IMR-90 (cell line): ENCODE data around the gene ALPI. TPM values are rescaled to one million over a fixed set of nuclear protein-coding genes. Genes with fewer than 3 reads are reported as not detected.

Source experiments
- ATAC-seq: fragments of 200-7000 bp; cut with Tn5 transposase; 2 replicates; pipeline ENCODE4 v1.9.1; 2020; ENCODE audit warnings: low read depth, mild to moderate bottlenecking, moderate library complexity
- BruUV-seq: library from RNA; stranded (reverse); fragments of 400-500 nt; replicated peaks from 2 replicates; lab custom pipeline; 2021; lab: Mats Ljungman, UMichigan
- CTCF ChIA-PET: fragments of 300-600 bp; formaldehyde crosslinking; extraction: SDS; loops from one replicate; lab custom pipeline; 2021; ENCODE audit warnings: antibody characterized with exemption; lab: Yijun Ruan, JAX
- POLR2A ChIA-PET: fragments of 300-600 bp; sonication (Branson Sonifier 250); formaldehyde crosslinking; loops from one replicate; lab custom pipeline; 2022; ENCODE audit warnings: antibody characterized with exemption; ENCODE audit not compliant: unreplicated experiment; lab: Charles Lee
- DNase-seq: peaks from one replicate; pipeline ENCODE4 v3.0.0; 2013
- H2AFZ ChIP-seq: replicated peaks from 2 replicates; pipeline ENCODE3; 2013; ENCODE audit warnings: low read length, mild to moderate bottlenecking; ENCODE audit not compliant: poor library complexity
- H2AK5ac ChIP-seq: 2 replicates; pipeline ENCODE4 v1.6.1; 2013; ENCODE audit warnings: low read depth, low read length, inconsistent platforms
- H2AK9ac ChIP-seq: replicated peaks from 2 replicates; pipeline ENCODE3; 2013; ENCODE audit warnings: mild to moderate bottlenecking, low read depth, low read length, moderate library complexity; ENCODE audit not compliant: poor library complexity
- H2BK120ac ChIP-seq: 2 replicates; pipeline ENCODE4 v1.6.1; 2013; ENCODE audit warnings: low read depth, low read length, inconsistent platforms
- H2BK15ac ChIP-seq: 3 replicates; pipeline ENCODE4 v1.6.1; 2013; ENCODE audit warnings: low read depth, low read length, inconsistent platforms
- H2BK20ac ChIP-seq: 2 replicates; pipeline ENCODE4 v1.6.1; 2013; ENCODE audit warnings: low read depth, mild to moderate bottlenecking, inconsistent platforms, low read length, moderate library complexity
- H2BK5ac ChIP-seq: 2 replicates; pipeline ENCODE4 v1.6.1; 2013; ENCODE audit warnings: mild to moderate bottlenecking, low read depth, low read length, inconsistent platforms; ENCODE audit not compliant: poor library complexity, severe bottlenecking
- H3K14ac ChIP-seq: replicated peaks from 2 replicates; pipeline ENCODE4 v1.6.1; 2013; ENCODE audit warnings: low read depth, low read length, inconsistent platforms
- H3K18ac ChIP-seq: 2 replicates; pipeline ENCODE4 v1.6.1; 2013; ENCODE audit warnings: low read depth, low read length, control low read depth
- H3K23ac ChIP-seq: 2 replicates; pipeline ENCODE4 v1.6.1; 2013; ENCODE audit warnings: low read depth, low read length, inconsistent platforms
- H3K27ac ChIP-seq: 2 replicates; pipeline ENCODE4 v1.5.1; 2013; ENCODE audit warnings: mild to moderate bottlenecking, control low read depth, low read length; ENCODE audit not compliant: insufficient read depth
- H3K27me3 ChIP-seq: 2 replicates; pipeline ENCODE4 v1.6.1; 2013; ENCODE audit warnings: low read length; ENCODE audit not compliant: control insufficient read depth, insufficient read depth
- H3K36me3 ChIP-seq: 2 replicates; pipeline ENCODE4 v1.6.1; 2013; ENCODE audit warnings: low read length, mixed read lengths; ENCODE audit not compliant: control insufficient read depth, insufficient read depth
- H3K4ac ChIP-seq: 2 replicates; pipeline ENCODE4 v1.6.1; 2013; ENCODE audit warnings: low read depth, low read length, inconsistent platforms
- H3K4me1 ChIP-seq: 2 replicates; pipeline ENCODE4 v1.6.1; 2013; ENCODE audit warnings: low read length, mixed read lengths; ENCODE audit not compliant: control insufficient read depth, insufficient read depth
- H3K4me2 ChIP-seq: 2 replicates; pipeline ENCODE4 v1.6.1; 2013; ENCODE audit warnings: low read depth, mild to moderate bottlenecking, control low read depth, low read length, moderate library complexity
- H3K4me3 ChIP-seq: 2 replicates; pipeline ENCODE4 v1.5.1; 2013; ENCODE audit warnings: low read depth, mild to moderate bottlenecking, control low read depth, low read length, moderate library complexity; ENCODE audit not compliant: insufficient read depth
- H3K56ac ChIP-seq: 2 replicates; pipeline ENCODE4 v1.6.1; 2013; ENCODE audit warnings: low read length, inconsistent platforms; ENCODE audit not compliant: insufficient read depth; ENCODE audit errors: extremely low read depth
- H3K79me1 ChIP-seq, 2 experiments: 2 replicates each; pipeline ENCODE4 v1.6.1; 2013; ENCODE audit warnings: low read length in 2 of 2, inconsistent platforms in 1 of 2, low read depth in 1 of 2
- H3K9ac ChIP-seq: 2 replicates; pipeline ENCODE4 v1.6.1; 2013; ENCODE audit warnings: low read depth, low read length, control low read depth
- H3K9me1 ChIP-seq: 2 replicates; pipeline ENCODE4 v1.6.1; 2013; ENCODE audit warnings: low read length, inconsistent platforms; ENCODE audit not compliant: insufficient read depth
- H3K9me3 ChIP-seq: 2 replicates; pipeline ENCODE4 v1.6.1; 2013; ENCODE audit warnings: low read length; ENCODE audit not compliant: control insufficient read depth, insufficient read depth
- H4K20me1 ChIP-seq: 2 replicates; pipeline ENCODE4 v1.6.1; 2013; ENCODE audit warnings: low read length, inconsistent platforms; ENCODE audit not compliant: insufficient read depth
- H4K5ac ChIP-seq: 2 replicates; pipeline ENCODE4 v1.6.1; 2013; ENCODE audit warnings: mild to moderate bottlenecking, low read depth, low read length, control low read depth
- H4K8ac ChIP-seq, 2 experiments: 2 replicates each; pipeline ENCODE4 v1.6.1; 2013; ENCODE audit warnings: low read depth in 2 of 2, low read length in 2 of 2, control low read depth in 1 of 2, inconsistent platforms in 1 of 2
- H4K91ac ChIP-seq: 2 replicates; pipeline ENCODE4 v1.6.1; 2013; ENCODE audit warnings: low read depth, low read length, inconsistent platforms; ENCODE audit not compliant: insufficient read depth
- BHLHE40 ChIP-seq: fragments of 150-350 bp; IDR thresholded peaks from 2 replicates; pipeline ENCODE4 v1.6.1; 2016; ENCODE audit warnings: mild to moderate bottlenecking, low read depth, low read length
- CEBPB ChIP-seq: IDR thresholded peaks from 2 replicates; pipeline ENCODE4 v1.6.1; 2012; ENCODE audit warnings: low read depth, low read length, improper control_type of control experiment
- CHD1 ChIP-seq: IDR thresholded peaks from 2 replicates; pipeline ENCODE4 v1.6.1; 2012; ENCODE audit warnings: low read depth, low read length, improper control_type of control experiment
- CTCF ChIP-seq: conservative IDR thresholded peaks from 2 replicates; pipeline ENCODE4 v1.5.1; 2012; ENCODE audit warnings: mild to moderate bottlenecking, low read depth, low read length, improper control_type of control experiment
- ELK1 ChIP-seq: fragments of 150-350 bp; IDR thresholded peaks from 2 replicates; pipeline ENCODE4 v1.6.1; 2016; ENCODE audit warnings: low read depth, mild to moderate bottlenecking, low read length, moderate library complexity, borderline replicate concordance
- FOS ChIP-seq: fragments of 150-350 bp; IDR thresholded peaks from 2 replicates; pipeline ENCODE4 v1.6.1; 2016; ENCODE audit warnings: low read depth, low read length
- MAFK ChIP-seq: IDR thresholded peaks from 2 replicates; pipeline ENCODE4 v1.6.1; 2012; ENCODE audit warnings: low read depth, low read length, improper control_type of control experiment
- MAZ ChIP-seq: IDR thresholded peaks from 2 replicates; pipeline ENCODE4 v1.6.1; 2012; ENCODE audit warnings: low read depth, mild to moderate bottlenecking, low read length, improper control_type of control experiment, moderate library complexity, borderline replicate concordance
- MXI1 ChIP-seq: IDR thresholded peaks from 2 replicates; pipeline ENCODE4 v1.6.1; 2012; ENCODE audit warnings: low read depth, mild to moderate bottlenecking, low read length, moderate library complexity, borderline replicate concordance
- NFE2L2 ChIP-seq: fragments of 150-350 bp; IDR thresholded peaks from 2 replicates; pipeline ENCODE4 v1.6.1; 2016; ENCODE audit warnings: low read depth, mild to moderate bottlenecking, low read length
- POLR2A ChIP-seq: IDR thresholded peaks from 2 replicates; pipeline ENCODE4 v1.6.1; 2012; ENCODE audit warnings: mild to moderate bottlenecking, low read depth, low read length
- RAD21 ChIP-seq: IDR thresholded peaks from 2 replicates; pipeline ENCODE4 v1.6.1; 2012; ENCODE audit warnings: low read length, improper control_type of control experiment
- RCOR1 ChIP-seq: IDR thresholded peaks from 2 replicates; pipeline ENCODE4 v1.6.1; 2012; ENCODE audit warnings: mild to moderate bottlenecking, low read length, improper control_type of control experiment; ENCODE audit not compliant: insufficient replicate concordance
- RFX5 ChIP-seq: IDR thresholded peaks from 2 replicates; pipeline ENCODE4 v1.8.0; 2012; ENCODE audit warnings: low read depth, mild to moderate bottlenecking, low read length, moderate library complexity
- SMC3 ChIP-seq: fragments of 150-350 bp; IDR thresholded peaks from 2 replicates; pipeline ENCODE4 v1.6.1; 2016; ENCODE audit warnings: low read depth, mild to moderate bottlenecking, antibody characterized with exemption, low read length, moderate library complexity
- USF2 ChIP-seq: fragments of 150-350 bp; IDR thresholded peaks from 2 replicates; pipeline ENCODE4 v1.6.1; 2017; ENCODE audit warnings: mild to moderate bottlenecking, antibody characterized with exemption, low read length, low read depth
- WGBS, 2 experiments: methylation state at CpG; one replicate each; pipeline versions ENCODE4 v1.1.5 to v1.1.7; 2013; ENCODE audit warnings: missing lambda C conversion rate in 2 of 2; ENCODE audit not compliant: insufficient read length in 1 of 2; ENCODE audit errors: extremely low coverage in 2 of 2; 5-methylcytosine and 5-hydroxymethylcytosine counted together
- dilution Hi-C: fragments of 300-500 bp; cut with HindIII; formaldehyde crosslinking; loops from one replicate; pipeline ENCODE4 v1.14.3; 2018; ENCODE audit warnings: low sequenced_read_pairs; ENCODE audit not compliant: unreplicated experiment
- in situ Hi-C: fragments of 300-500 bp; cut with MboI; formaldehyde crosslinking; loops from 3 replicates; pipeline ENCODE4 v1.14.3; 2019; ENCODE audit warnings: low sequenced_read_pairs, inconsistent platforms, mixed read lengths
- intact Hi-C: fragments of 100-400 bp; cut with micrococcal nuclease; formaldehyde crosslinking; loops from 2 replicates; pipeline ENCODE4 v1.10.0; 2022
- polyA plus RNA-seq, 3 experiments: library from polyadenylated mRNA; depleted of rRNA; stranded (reverse); fragments of >200 nt; gene quantifications; 2 replicates each; pipeline ENCODE4 v1.2.3, GENCODE V29; 2012; ENCODE audit warnings: low replicate concordance in 1 of 3
- total RNA-seq: library from RNA; depleted of rRNA; stranded (reverse); fragments of >200 nt; gene quantifications from 2 replicates; pipeline ENCODE4 v1.2.3, GENCODE V29; 2012

ALPI gene
- total and polyA plus RNA-seq, 2 of the 4 experiments (the other 2 are of a cell fraction) = not detected

- Histone ChIP-seq H3K27ac (no peak overlapping the region), H2BK15ac (no peak overlapping the region), H2AK9ac (no peak overlapping the region), H3K4me1 (no peaks in the 10 kb centered on the region), H4K20me1 (no peaks in the 10 kb centered on the region; the same call in 1 of the 2 replicates), H4K91ac (no peak overlapping the region), H3K23ac (no peak overlapping the region), H3K4ac (no peak overlapping the region), H2BK120ac (no peak overlapping the region), H3K56ac (no peak overlapping the region), H3K9me1 (no peaks in the 10 kb centered on the region), H3K9me3 (peaks cover 5% of the 10 kb centered on the region; the same call in 1 of the 2 replicates), H4K5ac (no peak overlapping the region), H3K18ac (no peak overlapping the region), H3K4me2 (no peak overlapping the region), H3K27me3 (peaks cover 70% of the 10 kb centered on the region), H4K8ac (no peak overlapping the region), H3K36me3 (no peaks in the 10 kb centered on the region), H3K79me1 (no peaks in the 10 kb centered on the region), H2BK5ac (no peak overlapping the region), H3K9ac (no peak overlapping the region), H3K4me3 (no peak overlapping the region), H3K14ac (no peak overlapping the region), H2AFZ (no peak overlapping the region), H2AK5ac (no peak overlapping the region), H2BK20ac (no peak overlapping the region)
- WGBS, 2 experiments = 94% methylated on average over 3 of the region's 10 CpGs; no CpG with 5 or more reads in 1 of the 2 experiments
- dilution Hi-C loops (no loop called here), in situ Hi-C loops (no loop called here), intact Hi-C loops (no loop called here)
- POLR2A ChIA-PET = no interaction called here
- TF ChIP-seq CTCF = no peak
- no peak for TF ChIP-seq RFX5
- no peak for TF ChIP-seq FOS
- no peak for TF ChIP-seq MAFK
- no peak for TF ChIP-seq USF2
- no peak for TF ChIP-seq POLR2A
- TF ChIP-seq SMC3 = no peak
- TF ChIP-seq RCOR1 = no peak
- TF ChIP-seq MXI1 = no peak
- TF ChIP-seq NFE2L2 = no peak
- TF ChIP-seq MAZ = no peak
- TF ChIP-seq ELK1 = no peak
- TF ChIP-seq BHLHE40 = no peak
- TF ChIP-seq CEBPB = no peak
- TF ChIP-seq CHD1 = no peak
- TF ChIP-seq RAD21 = no peak
- ATAC-seq (no peak), DNase-seq (no peak)
- BruUV-seq = no TSS peak
- CTCF ChIA-PET = no interaction called here
Measured at GRCh38 chr2:232422051-232422450, 33.9 kb upstream of the ALPI start.
